K562 treated with DMSO at 1 percent for 12 hours (cell line): Measurements from ENCODE around the gene EFL1. TPM values are rescaled to one million over a fixed set of nuclear protein-coding genes. Genes with fewer than 3 reads are reported as not detected.

ENCODE experiments used
- total RNA-seq: library from RNA; unstranded; fragments of 300-600 nt; gene quantifications from 2 replicates; pipeline ENCODE4 v1.2.3, GENCODE V29; 2022; ENCODE audit not compliant: insufficient read depth

Gene EFL1
- total RNA-seq, result 9.4 and 11.8 TPM in 2 replicates

GRCh38 chr15:82262422-82263026, at the start of gene EFL1, which contains the start of gene SAXO2:
Gene EFL1 (minus strand): TSS chr15:82262734. CDS start chr15:82261778, 956 bp downstream.
Gene SAXO2 (plus strand): TSS chr15:82262818. CDS start chr15:82262880, 62 bp downstream.

Other genes with a start within 250 kb of the EFL1 start
- 15.2 and 26.2 TPM in 2 replicates for gene MEX3B, start 216.7 kb downstream of the EFL1 start, total RNA-seq
- gene SAXO2, start 84 bp upstream of the EFL1 start, total RNA-seq, result 5.9 and 7.2 TPM in 2 replicates
- 2.2 TPM in 1 of 2 replicates, not detected in the other for gene GOLGA6L10, start 86.7 kb upstream of the EFL1 start, total RNA-seq
- 1.4 and 4.1 TPM in 2 replicates for gene GOLGA6L9, start 167.1 kb upstream of the EFL1 start, total RNA-seq